HL-60 (cell line): ENCODE measurements around the gene LBH.

Experiments
- DNase-seq, 2 experiments: peaks; one replicate each; pipeline ENCODE4 v3.0.0-alpha.2; 2010 to 2020; ENCODE audit warnings: low read depth in 1 of 2, low spot score in 1 of 2
- H3K27ac ChIP-seq: fragments of 250-450 bp; sonication (Bioruptor Pico); replicated peaks from 2 replicates; pipeline ENCODE4 v1.5.1; 2020; ENCODE audit warnings: mild to moderate bottlenecking, moderate library complexity
- H3K27me3 ChIP-seq: fragments of 250-450 bp; sonication (Bioruptor Pico); 2 replicates; pipeline ENCODE4 v1.5.1; 2021; ENCODE audit warnings: mild to moderate bottlenecking, moderate library complexity; ENCODE audit not compliant: insufficient read depth, poor library complexity, severe bottlenecking
- H3K4me3 ChIP-seq: replicated peaks from 2 replicates; pipeline ENCODE4 v1.5.1; 2011; ENCODE audit warnings: mild to moderate bottlenecking, control low read depth, low read length; ENCODE audit not compliant: insufficient read depth
- CTCF ChIP-seq: IDR thresholded peaks from one replicate; pipeline ENCODE4 v1.5.1; 2011; ENCODE audit warnings: low read length, control low read depth, inconsistent platforms; ENCODE audit not compliant: insufficient read depth
- GABPA ChIP-seq: IDR thresholded peaks from 2 replicates; pipeline ENCODE4 v1.6.1; 2012; ENCODE audit warnings: low read depth
- POLR2AphosphoS5 ChIP-seq: IDR thresholded peaks from 2 replicates; pipeline ENCODE4 v1.6.1; 2012; ENCODE audit warnings: low read depth
- REST ChIP-seq: IDR thresholded peaks from 2 replicates; pipeline ENCODE4 v1.6.1; 2012; ENCODE audit warnings: low read depth; ENCODE audit not compliant: insufficient replicate concordance
- SPI1 ChIP-seq: IDR thresholded peaks from 2 replicates; pipeline ENCODE4 v1.6.1; 2012; ENCODE audit warnings: low read depth, mild to moderate bottlenecking, borderline replicate concordance

Gene LBH

GRCh38 chr2:30191819-30192271 is 39.5 kb upstream of the LBH start:
- Histone ChIP-seq H3K4me3 (no peak overlapping the region), H3K27ac (no peak overlapping the region), H3K27me3 (no peaks in the 10 kb centered on the region)
- TF ChIP-seq CTCF, result no peak
- TF ChIP-seq SPI1, result no peak
- no peak for TF ChIP-seq GABPA
- TF ChIP-seq REST, result no peak
- TF ChIP-seq POLR2AphosphoS5, result no peak
- no peak for DNase-seq

GRCh38 chr2:30192314-30192713 is 39.0 kb upstream of the LBH start:
- no peak for TF ChIP-seq CTCF
- no peak for TF ChIP-seq GABPA
- no peak for TF ChIP-seq REST
- no peak for TF ChIP-seq POLR2AphosphoS5
- TF ChIP-seq SPI1, result no peak
- no peak for DNase-seq
- Histone ChIP-seq H3K27ac (no peak overlapping the region), H3K4me3 (no peak overlapping the region), H3K27me3 (no peaks in the 10 kb centered on the region)

GRCh38 chr2:30193104-30193681 is 38.1 kb upstream of the LBH start:
- TF ChIP-seq GABPA (no peak), SPI1 (no peak), CTCF (no peak), POLR2AphosphoS5 (no peak), REST (no peak)
- Histone ChIP-seq H3K27me3 (no peaks in the 10 kb centered on the region), H3K4me3 (no peak overlapping the region), H3K27ac (no peak overlapping the region)
- no peak for DNase-seq
